OCI-LY3 (cell line): ENCODE results near the gene GTF2H1.

Experiments
- CTCF ChIP-seq: fragments of 200-600, 300-600 bp; sonication (generic); IDR thresholded peaks from 2 replicates; pipeline ENCODE4 v1.5.1; 2014; ENCODE audit warnings: antibody characterized with exemption, low read length, low read depth
- EZH2phosphoT487 ChIP-seq: fragments of 200-600 bp; shearing (Covaris generic); IDR thresholded peaks from 2 replicates; pipeline ENCODE4 v1.6.1; 2018; ENCODE audit warnings: antibody characterized with exemption, mixed run types, low read depth

DNA sequence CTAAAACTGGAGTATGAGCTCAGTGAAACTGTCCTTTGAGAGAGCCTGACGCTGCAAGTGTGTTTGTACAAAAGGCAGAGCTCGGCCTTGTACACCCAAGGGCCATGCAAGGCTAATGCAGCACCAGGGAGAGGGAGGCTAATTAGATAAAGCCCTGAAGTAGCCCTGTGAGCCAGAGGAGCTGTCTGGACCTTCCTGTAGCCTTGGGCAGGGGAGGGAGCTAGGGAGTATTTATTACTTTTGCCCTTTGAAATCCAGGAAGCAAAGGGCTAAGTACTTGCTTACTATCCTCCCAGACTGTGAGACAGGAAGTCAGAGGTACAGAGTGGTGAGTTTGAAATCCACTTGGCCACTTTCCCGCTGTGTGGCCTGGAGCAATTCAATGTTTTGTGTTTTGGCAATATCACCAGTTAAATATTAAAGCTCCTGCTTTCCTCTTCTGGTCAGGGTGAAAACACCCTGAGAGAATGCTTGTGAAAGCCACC lies 61.8 kb downstream of the GTF2H1 start:
- TF ChIP-seq CTCF = no peak
- no peak for TF ChIP-seq EZH2phosphoT487
